Activated T-helper 2 cell treated with anti-CD3 and anti-CD28 coated beads, Interferon-gamma antibody, Interleukin-2, Interleukin-4, amounts not matched to agents 10 μg/mL and 5 μg/mL and 100 μg/mL, durations not matched to agents 14 hours and 24 hours and 36 hours (primary cell): ENCODE data around the gene LATS2. TPM values are rescaled to one million over a fixed set of nuclear protein-coding genes. Genes with fewer than 3 reads are reported as not detected.

Source experiments
- DNase-seq: peaks from one replicate; pipeline ENCODE4 v3.0.0; 2021; ENCODE audit warnings: low spot score
- H3K27ac Mint-ChIP-seq: one replicate; pipeline ENCODE4 v1.8.0; 2021; ENCODE audit warnings: mixed read lengths
- H3K27me3 Mint-ChIP-seq: one replicate; pipeline ENCODE4 v1.8.0; 2021; ENCODE audit warnings: low read depth, mixed read lengths
- H3K36me3 Mint-ChIP-seq: one replicate; pipeline ENCODE4 v1.8.0; 2021; ENCODE audit warnings: low read depth, mixed read lengths
- H3K4me1 Mint-ChIP-seq: one replicate; pipeline ENCODE4 v1.8.0; 2021; ENCODE audit warnings: low read depth, mixed read lengths
- H3K4me3 Mint-ChIP-seq: one replicate; pipeline ENCODE4 v1.8.0; 2021; ENCODE audit warnings: low read depth, mild to moderate bottlenecking, moderate library complexity, mixed read lengths
- H3K9me3 Mint-ChIP-seq: one replicate; pipeline ENCODE4 v1.8.0; 2021; ENCODE audit warnings: mixed read lengths
- intact Hi-C: fragments of 100-400 bp; cut with micrococcal nuclease; formaldehyde crosslinking; loops from one replicate; pipeline ENCODE4 v1.15.1; 2023
- total RNA-seq: library from RNA; stranded (reverse); gene quantifications from 2 replicates; pipeline ENCODE4 v1.2.3, GENCODE V29; 2022

Gene LATS2
- total RNA-seq, 1 donor from 2014 or later, result 2.6 TPM

GRCh38 chr13:21034603-21035191, 26.7 kb downstream of the LATS2 start:
- intact Hi-C loops, result no loop called here
- peaks cover 15% of the 10 kb centered on the region for H3K4me1 Mint-ChIP-seq
- H3K36me3 Mint-ChIP-seq, result no peaks in the 10 kb centered on the region
- H3K4me3 Mint-ChIP-seq, result no peak overlapping the region
- H3K27ac Mint-ChIP-seq, result no peak overlapping the region
- no peaks in the 10 kb centered on the region for H3K9me3 Mint-ChIP-seq
- DNase-seq, result no peak
- H3K27me3 Mint-ChIP-seq, result no peaks in the 10 kb centered on the region

- Mint-ChIP-seq H3K4me1 (peaks cover 10% of the 10 kb centered on the region), H3K27me3 (no peaks in the 10 kb centered on the region), H3K9me3 (no peaks in the 10 kb centered on the region), H3K27ac (no peak overlapping the region), H3K4me3 (no peak overlapping the region), H3K36me3 (no peaks in the 10 kb centered on the region)
- intact Hi-C loops, result no loop called here
- DNase-seq, result no peak
These were observed 27.4 kb downstream of the LATS2 start for GRCh38 chr13:21033856-21034602.

DNA sequence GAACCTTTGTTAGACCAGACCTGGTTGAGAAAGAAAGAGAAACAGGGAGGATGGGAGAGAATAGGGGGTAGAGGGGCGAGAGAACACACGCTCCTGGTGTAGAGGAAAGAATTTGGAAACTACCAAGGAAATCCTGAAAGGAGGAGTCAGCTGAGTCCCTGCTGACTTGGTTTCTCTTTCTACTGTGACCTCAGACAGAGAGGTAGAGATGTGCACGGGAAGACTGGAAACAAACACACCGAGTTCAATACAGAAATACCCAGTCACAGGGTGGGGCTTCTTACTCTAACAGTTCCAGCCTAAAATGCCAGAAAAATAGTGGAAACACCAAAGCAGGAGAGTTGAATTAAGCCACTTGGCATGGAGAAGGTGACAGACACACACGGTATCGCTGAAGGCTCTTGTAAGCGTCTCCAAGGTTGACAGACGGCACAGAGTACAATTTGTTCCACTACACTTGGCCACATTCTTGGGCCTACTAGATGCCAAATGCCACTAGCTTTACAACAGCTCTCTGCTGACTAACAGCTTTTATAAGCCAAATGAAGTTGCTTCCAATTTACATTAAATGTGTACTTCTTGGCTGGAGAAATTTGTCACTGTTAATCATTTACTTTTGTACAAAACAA, 28.1 kb downstream of the LATS2 start:
- H3K36me3 Mint-ChIP-seq, result no peaks in the 10 kb centered on the region
- no peak overlapping the region for H3K4me3 Mint-ChIP-seq
- no peak overlapping the region for H3K27ac Mint-ChIP-seq
- H3K4me1 Mint-ChIP-seq, result peaks cover 7% of the 10 kb centered on the region
- no peaks in the 10 kb centered on the region for H3K27me3 Mint-ChIP-seq
- H3K9me3 Mint-ChIP-seq, result no peaks in the 10 kb centered on the region
- intact Hi-C loops, result no loop called here
- no peak for DNase-seq

- Mint-ChIP-seq H3K4me1 (peaks cover 7% of the 10 kb centered on the region), H3K27me3 (no peaks in the 10 kb centered on the region), H3K36me3 (no peaks in the 10 kb centered on the region), H3K4me3 (no peak overlapping the region), H3K27ac (no peak overlapping the region), H3K9me3 (no peaks in the 10 kb centered on the region)
- intact Hi-C loops, result no loop called here
- no peak for DNase-seq
These were observed 28.7 kb downstream of the LATS2 start for GRCh38 chr13:21032656-21033055.

- no peak for DNase-seq
- Mint-ChIP-seq H3K27ac (no peak overlapping the region), H3K4me3 (no peak overlapping the region)
These were observed 29.7 kb downstream of the LATS2 start for GRCh38 chr13:21031594-21032275.

GRCh38 chr13:21025539-21025938, 35.8 kb downstream of the LATS2 start:
- Mint-ChIP-seq H3K9me3 (no peaks in the 10 kb centered on the region), H3K36me3 (no peaks in the 10 kb centered on the region), H3K4me3 (no peak overlapping the region), H3K27me3 (no peaks in the 10 kb centered on the region), H3K4me1 (no peaks in the 10 kb centered on the region), H3K27ac (no peak overlapping the region)
- intact Hi-C loops, result no loop called here
- no peak for DNase-seq

More at GRCh38 chr13:21031594-21032275, 29.7 kb downstream of the LATS2 start:
- Mint-ChIP-seq H3K27me3 (no peaks in the 10 kb centered on the region), H3K4me1 (peaks cover 7% of the 10 kb centered on the region), H3K36me3 (no peaks in the 10 kb centered on the region), H3K9me3 (no peaks in the 10 kb centered on the region)
- intact Hi-C loops, result no loop called here

- no peak for DNase-seq
- Mint-ChIP-seq H3K27ac (no peak overlapping the region), H3K27me3 (no peaks in the 10 kb centered on the region), H3K4me1 (peaks cover 8% of the 10 kb centered on the region), H3K36me3 (no peaks in the 10 kb centered on the region), H3K9me3 (no peaks in the 10 kb centered on the region), H3K4me3 (no peak overlapping the region)
- intact Hi-C loops, result no loop called here
These were observed 39.1 kb downstream of the LATS2 start for GRCh38 chr13:21022056-21022979.

GRCh38 chr13:21020581-21020980, 40.8 kb downstream of the LATS2 start:
- H3K27me3 Mint-ChIP-seq, result no peaks in the 10 kb centered on the region
- peaks cover 19% of the 10 kb centered on the region for H3K4me1 Mint-ChIP-seq
- H3K36me3 Mint-ChIP-seq, result no peaks in the 10 kb centered on the region
- intact Hi-C loops, result no loop called here
- DNase-seq, result no peak
- no peak overlapping the region for H3K27ac Mint-ChIP-seq
- H3K9me3 Mint-ChIP-seq, result no peaks in the 10 kb centered on the region
- H3K4me3 Mint-ChIP-seq, result no peak overlapping the region

- Mint-ChIP-seq H3K27ac (no peak overlapping the region), H3K27me3 (no peaks in the 10 kb centered on the region)
- intact Hi-C loops, result no loop called here
These were observed 41.2 kb downstream of the LATS2 start for GRCh38 chr13:21020176-21020575.

DNA sequence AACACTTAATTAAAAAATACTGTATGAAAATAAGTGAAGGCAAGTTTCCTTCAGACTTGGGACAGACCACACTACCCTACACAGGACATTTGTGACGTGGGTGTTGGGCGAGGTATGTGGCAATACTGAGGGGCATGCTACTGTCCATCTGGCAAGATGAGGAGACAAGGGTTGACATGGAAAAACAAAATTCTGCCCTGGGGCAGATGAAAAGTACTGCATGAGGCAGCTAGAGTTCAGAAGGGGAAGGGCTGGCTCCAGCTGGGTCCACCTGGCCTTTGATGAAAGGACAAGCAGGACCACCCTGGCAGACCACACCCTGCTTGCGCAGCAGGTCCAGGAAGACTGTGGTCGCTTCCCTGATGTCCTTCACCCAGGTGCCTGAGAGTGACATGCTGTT, 43.2 kb downstream of the LATS2 start:
- DNase-seq, result no peak
- Mint-ChIP-seq H3K27me3 (no peaks in the 10 kb centered on the region), H3K27ac (no peak overlapping the region), H3K36me3 (no peaks in the 10 kb centered on the region), H3K9me3 (no peaks in the 10 kb centered on the region), H3K4me1 (peaks cover 19% of the 10 kb centered on the region), H3K4me3 (no peak overlapping the region)
- intact Hi-C loops, result loop anchor here (5.0 kb wide), 1 partner anchor 59 kb away; no protein-coding TSS in a partner anchor

More at GRCh38 chr13:21020176-21020575, 41.2 kb downstream of the LATS2 start:
- no peaks in the 10 kb centered on the region for H3K9me3 Mint-ChIP-seq
- no peak for DNase-seq
- H3K4me3 Mint-ChIP-seq, result no peak overlapping the region
- no peaks in the 10 kb centered on the region for H3K36me3 Mint-ChIP-seq
- H3K4me1 Mint-ChIP-seq, result peaks cover 19% of the 10 kb centered on the region

GRCh38 chr13:21016487-21016886, 44.9 kb downstream of the LATS2 start:
- intact Hi-C loops, result loop anchor here (5.0 kb wide), 1 partner anchor 61 kb away; no protein-coding TSS in a partner anchor
- H3K36me3 Mint-ChIP-seq, result no peaks in the 10 kb centered on the region
- no peaks in the 10 kb centered on the region for H3K27me3 Mint-ChIP-seq
- peaks cover 19% of the 10 kb centered on the region for H3K4me1 Mint-ChIP-seq
- H3K9me3 Mint-ChIP-seq, result no peaks in the 10 kb centered on the region
- peak overlapping the region; percentile 80 for H3K27ac Mint-ChIP-seq
- no peak overlapping the region for H3K4me3 Mint-ChIP-seq
- no peak for DNase-seq

DNA sequence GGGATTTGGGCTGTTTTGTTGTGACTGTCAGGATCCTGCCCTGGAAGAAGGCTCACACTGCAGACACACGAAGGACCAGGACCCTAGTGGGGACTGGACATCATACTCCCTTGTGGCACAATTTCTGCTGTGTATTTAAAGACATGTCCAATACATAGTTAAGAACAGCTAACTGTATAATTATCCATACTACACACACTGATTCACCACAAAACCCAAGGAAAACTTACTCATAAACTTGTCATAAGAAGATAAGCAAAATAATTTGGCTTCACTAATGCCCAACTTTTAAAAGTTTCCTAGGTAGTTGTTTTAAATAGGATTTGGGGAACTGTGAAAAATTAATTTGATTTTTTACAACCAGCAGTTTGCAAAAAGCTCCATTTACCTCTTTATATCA, 46.1 kb downstream of the LATS2 start:
- DNase-seq, result no peak
- no peaks in the 10 kb centered on the region for H3K9me3 Mint-ChIP-seq
- H3K36me3 Mint-ChIP-seq, result peaks cover 2% of the 10 kb centered on the region
- no peaks in the 10 kb centered on the region for H3K27me3 Mint-ChIP-seq
- no peak overlapping the region for H3K4me3 Mint-ChIP-seq
- intact Hi-C loops, result loop anchor here (5.0 kb wide), 1 partner anchor 62 kb away; no protein-coding TSS in a partner anchor
- no peak overlapping the region for H3K27ac Mint-ChIP-seq
- peaks cover 28% of the 10 kb centered on the region for H3K4me1 Mint-ChIP-seq
